GM12873 (cell line): Measurements from ENCODE around the gene PAOX.

Experiments used
- CTCF ChIP-seq: IDR thresholded peaks from 2 replicates; pipeline ENCODE4 v1.5.1; 2012; ENCODE audit warnings: low read depth, mild to moderate bottlenecking, moderate library complexity, low read length, control low read depth; ENCODE audit not compliant: insufficient read depth; ENCODE audit errors: missing control alignments

PAOX gene

GRCh38 chr10:133394064-133394663, 15.1 kb downstream of the PAOX start, which contains the start of gene MTG1:
TSS of gene MTG1 (plus strand) at chr10:133394157. CDS start at chr10:133394221, 64 bp downstream.
- TF ChIP-seq CTCF: peak; percentile 24

GRCh38 chr10:133394801-133395221, 15.7 kb downstream of the PAOX start:
- no peak for TF ChIP-seq CTCF

GRCh38 chr10:133396035-133396624, 17.1 kb downstream of the PAOX start:
- TF ChIP-seq CTCF: no peak

GRCh38 chr10:133397938-133398337, 18.9 kb downstream of the PAOX start:
- TF ChIP-seq CTCF: no peak

GRCh38 chr10:133399123-133399601, 20.1 kb downstream of the PAOX start:
- TF ChIP-seq CTCF: no peak

- TF ChIP-seq CTCF: no peak
These were observed 21.8 kb downstream of the PAOX start for GRCh38 chr10:133400624-133401424.

- TF ChIP-seq CTCF: no peak
These were observed 22.4 kb downstream of the PAOX start for GRCh38 chr10:133401500-133401899.
